GM21723 (cell line): ENCODE measurements around the gene ID1.
A peak's percentile ranks its signal among the peaks of the same experiment; 100 is the strongest.
"Not testable (repeated sequence)": the region's sequence is repeated elsewhere in the genome, so short reads cannot be mapped to it uniquely, and the experiment has no call there.

Source experiments
- ATAC-seq: cut with Tn5 transposase; IDR thresholded peaks from one replicate; pipeline ENCODE4 v1.9.1; 2021; ENCODE audit warnings: mild to moderate bottlenecking, moderate library complexity; ENCODE audit not compliant: unreplicated experiment

Gene ID1

DNA sequence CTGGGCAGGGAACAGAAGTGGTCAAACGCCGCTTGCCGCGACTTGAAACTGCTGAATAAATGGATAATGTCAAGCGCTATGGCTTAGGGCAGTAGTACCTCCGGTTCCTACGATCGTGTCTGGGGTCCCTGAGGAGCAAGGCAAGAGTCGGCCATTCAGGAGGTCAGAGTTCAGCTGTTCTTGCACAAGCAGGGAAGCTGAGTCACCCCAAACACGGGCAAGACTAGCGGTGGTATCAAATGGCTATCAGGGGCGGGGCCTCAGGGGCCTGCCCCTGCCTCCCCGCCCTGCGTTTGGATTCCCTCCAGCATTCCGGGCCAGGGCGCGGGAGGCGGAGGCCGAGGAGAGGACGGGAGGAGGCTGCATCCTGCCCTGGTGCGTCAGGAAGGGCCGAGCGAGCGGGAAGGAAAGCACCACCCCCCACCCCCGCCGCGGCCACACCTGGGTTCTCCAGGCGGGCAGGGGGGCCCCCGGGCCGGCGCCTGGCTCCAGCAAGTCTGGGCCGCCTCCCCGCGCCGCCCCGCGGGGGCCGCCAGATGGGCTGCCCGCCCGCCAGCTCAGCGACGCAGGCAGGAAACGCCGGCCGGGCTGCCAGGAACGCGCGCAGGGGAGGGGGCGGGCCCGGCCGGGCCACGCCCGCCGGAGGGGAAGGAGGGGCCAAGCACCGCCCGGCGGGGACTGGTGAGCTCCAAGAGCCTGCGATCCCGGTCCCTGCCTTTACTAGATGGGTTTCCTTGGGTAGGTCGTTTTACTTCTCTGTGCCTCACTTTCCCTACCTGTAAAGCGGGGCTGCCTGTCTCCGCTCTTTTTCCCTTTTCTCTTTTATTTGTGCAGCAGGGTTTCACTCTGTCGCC is 32.2 kb upstream of the ID1 start:
- ATAC-seq, result peak; percentile 86

DNA sequence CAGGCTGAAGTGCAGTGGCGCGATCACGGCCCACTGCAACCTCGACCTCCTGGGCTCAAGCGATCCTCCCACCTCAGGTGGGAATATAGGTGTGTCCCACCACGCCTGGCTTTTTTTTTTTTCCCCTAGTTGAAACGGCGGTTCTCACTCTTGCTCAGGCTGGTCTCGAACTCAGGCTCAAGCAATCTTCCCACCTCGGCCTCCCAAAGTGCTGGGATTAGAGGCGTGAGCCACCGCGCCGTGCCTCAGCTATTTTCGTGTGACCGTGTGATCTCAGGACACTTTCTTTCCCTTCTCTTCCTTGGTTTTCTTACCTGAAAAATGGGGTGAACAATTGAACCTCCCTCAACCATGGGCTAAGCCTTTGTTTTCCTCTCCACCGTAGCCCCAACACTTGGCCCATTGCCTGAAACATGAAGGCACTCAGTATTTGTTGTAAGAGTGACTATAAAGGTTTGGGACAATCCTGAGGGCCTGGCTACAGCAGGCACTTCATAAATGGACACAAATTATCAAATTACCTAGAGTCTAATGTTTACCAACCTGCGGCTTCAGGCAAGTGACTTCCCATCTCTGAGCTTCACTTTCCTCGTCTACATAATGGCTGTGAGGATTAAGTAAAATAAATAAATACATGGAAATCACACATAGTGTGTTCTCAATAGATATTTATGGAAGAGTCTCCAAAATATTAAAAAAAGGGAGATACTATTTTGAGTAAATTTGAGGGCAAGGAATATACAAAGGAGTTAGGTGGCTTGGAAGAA is 31.4 kb upstream of the ID1 start:
- ATAC-seq, result peak; percentile 10

DNA sequence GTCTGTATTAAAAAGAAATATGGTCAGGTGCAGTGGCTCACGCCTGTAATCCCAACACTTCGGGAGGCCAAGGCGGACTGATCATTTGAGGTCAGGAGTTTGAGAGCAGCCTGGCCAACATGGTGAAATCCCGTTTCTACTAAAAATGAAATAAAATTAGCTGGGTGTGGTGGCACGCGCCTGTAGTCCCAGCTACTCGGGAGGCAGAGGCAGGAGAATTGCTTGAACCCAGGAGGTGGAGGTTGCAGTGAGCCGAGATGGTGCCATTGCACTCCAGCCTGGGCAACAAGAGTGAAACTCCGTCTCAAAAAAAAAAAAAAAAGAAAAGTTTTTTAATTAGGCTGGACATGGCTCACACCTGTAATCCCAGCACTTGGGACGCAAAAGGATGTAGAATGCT is 30.1 kb upstream of the ID1 start:
- not testable (repeated sequence) for ATAC-seq

DNA sequence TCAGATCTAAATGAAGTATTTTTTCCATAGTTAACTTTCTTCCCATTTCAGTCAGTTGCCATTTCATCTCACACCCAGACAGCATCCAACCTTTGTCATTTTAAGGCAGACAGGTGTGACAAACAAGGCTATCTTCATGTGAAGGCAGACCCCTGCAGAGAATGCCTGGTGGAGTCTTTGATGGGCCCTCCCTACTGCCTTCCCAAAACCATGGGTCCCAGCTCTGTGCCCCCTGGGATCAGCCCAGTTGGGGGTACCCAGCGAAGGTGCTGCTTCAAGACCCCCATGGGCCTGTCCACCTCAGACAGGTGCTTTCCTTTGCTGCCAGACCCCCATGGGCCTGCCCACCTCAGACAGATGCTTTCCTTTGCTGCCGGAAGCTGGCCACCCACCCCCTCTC is 28.3 kb upstream of the ID1 start:
- no peak for ATAC-seq

DNA sequence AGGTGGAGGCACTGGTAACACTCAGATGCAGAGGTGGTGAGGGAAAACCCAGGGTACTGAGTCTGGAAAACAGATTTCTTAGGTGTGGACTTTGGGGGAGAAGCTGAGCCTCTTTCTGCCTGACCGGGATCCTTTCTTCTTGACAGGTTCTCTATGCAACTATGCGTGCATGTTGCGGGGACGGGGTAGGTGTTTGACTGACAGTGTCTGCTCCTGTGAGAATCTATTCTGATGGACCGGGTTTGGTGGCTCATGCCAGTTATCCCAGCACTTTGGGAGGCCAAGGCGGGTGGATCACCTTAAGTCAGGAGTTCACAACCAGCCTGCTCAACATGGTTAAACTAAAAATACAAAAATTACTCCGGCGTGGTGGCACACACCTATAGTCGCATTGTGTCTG is 27.9 kb upstream of the ID1 start:
- no peak for ATAC-seq

DNA sequence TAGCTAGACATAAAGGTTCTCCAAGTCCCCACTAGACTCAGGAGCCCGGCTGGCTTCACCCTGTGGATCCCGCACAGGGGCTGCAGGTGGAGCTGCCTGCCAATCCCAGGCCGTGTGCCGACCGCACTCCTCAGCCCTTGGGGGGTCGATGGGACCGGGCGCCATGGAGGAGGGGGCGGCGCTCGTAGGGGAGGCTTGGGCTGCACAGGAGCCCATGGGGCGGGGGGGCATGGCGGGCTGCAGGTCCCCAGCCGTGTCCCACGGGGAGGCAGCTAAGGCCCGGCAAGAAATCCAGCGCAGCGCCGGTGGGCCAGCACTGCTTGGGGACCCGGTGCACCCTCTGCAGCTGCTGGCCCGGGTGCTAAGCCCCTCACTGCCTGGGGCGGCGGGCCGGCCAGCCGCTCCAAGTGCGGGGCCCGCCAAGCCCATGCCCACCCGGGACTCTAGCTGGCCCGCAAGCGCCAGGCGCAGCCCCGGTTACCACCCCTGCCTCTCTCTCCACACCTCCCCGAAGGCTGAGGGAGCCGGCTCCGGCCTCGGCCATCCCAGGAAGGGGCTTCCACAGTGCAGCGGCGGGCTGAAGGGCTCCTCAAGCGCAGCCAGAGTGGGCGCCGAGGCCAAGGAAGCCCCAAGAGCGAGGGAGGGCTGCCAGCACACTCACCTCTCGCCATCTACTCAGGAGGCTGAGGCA is 26.5 kb upstream of the ID1 start:
- ATAC-seq, result no peak

DNA sequence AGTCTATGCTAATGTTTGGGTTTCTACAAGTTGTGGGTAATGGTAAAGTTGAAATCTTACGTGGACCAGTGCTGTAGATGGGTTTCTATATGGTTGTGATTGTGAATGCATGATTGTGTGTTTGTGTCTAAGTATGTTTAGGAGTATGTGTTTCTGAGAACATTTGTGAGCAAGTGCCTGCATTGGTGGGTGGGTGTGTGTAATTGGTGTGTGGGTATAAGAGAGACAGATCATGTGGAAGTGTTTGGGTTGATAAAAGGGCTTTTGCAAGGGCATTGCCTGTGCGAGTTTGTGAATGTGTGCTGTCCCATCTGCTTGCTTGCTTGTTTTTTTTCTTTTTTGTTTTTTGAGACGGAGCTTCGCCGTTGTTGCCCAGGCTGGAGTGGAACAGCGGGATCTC is 25.8 kb upstream of the ID1 start:
- ATAC-seq, result no peak

DNA sequence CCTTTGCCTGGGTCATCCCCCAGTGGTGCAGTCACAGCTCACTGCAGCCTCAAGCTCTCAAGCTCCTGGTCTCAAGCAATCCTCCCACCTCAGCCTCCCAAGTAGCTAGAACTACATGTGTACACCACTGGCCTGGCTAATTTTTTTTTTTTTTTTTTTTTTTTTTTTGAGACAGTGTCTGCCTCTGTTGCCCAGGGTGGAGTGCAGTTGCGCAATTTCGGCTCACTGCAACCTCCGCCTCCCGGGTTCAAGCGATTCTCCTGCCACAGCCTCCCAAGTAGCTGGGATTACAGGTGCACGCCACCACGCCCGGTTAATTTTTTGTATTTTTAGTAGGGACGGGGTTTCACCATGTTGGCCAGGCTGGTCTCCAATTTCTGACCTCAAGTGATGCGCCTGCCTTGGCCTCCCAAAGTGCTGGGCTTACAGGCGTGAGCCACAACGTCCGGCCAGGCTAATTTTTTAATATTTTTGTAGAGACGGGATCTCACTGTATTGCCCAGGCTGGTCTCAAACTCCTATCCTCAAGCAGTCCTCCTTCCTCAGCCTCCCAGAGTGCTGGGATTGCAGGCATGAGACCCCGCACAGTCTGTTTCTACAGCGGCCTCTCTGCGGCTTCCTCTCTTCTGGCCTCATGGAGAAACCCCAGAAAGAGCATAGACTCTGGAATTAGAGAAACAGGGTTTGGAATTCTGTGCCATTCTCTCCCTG is 25.0 kb upstream of the ID1 start:
- ATAC-seq, result not testable (repeated sequence)

DNA sequence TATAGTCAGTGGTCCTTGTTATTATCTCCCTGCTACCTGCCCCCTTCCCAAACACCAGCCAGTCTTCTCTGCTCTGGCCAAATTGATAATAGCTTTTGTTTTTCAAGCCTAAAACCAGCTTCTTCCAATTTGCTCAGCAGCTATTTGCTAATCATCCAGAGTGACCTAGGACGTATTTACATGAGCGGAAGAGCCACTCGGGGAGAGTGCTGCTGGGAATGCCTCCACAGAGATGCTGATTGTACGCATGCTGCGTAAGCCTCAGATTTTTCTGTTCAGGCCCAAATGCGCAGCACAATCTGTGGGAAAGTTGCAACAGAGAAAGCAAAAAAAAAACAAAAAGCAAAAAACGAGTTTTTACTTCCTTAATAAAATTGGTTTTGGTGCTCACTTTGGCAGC is 24.4 kb upstream of the ID1 start:
- ATAC-seq, result no peak

DNA sequence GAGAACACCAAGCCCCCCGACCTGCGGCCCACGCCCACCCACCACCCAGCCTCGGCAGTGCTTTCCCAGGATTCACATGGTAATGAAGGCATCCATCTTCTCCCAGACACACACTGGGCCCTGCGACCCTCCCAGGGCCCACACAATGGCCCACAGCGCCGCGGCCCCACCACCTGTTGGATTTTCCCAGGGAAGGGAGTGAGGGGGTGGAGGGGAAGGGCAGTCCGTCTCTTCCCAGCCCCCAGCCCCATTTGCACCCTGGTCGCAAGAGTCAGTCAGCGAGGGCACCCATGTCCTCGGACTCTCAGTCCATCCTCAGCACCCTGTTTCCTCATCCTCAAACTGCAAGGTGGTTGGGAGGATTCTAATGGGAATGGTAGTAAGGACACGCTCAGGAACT is 23.7 kb upstream of the ID1 start:
- no peak for ATAC-seq

DNA sequence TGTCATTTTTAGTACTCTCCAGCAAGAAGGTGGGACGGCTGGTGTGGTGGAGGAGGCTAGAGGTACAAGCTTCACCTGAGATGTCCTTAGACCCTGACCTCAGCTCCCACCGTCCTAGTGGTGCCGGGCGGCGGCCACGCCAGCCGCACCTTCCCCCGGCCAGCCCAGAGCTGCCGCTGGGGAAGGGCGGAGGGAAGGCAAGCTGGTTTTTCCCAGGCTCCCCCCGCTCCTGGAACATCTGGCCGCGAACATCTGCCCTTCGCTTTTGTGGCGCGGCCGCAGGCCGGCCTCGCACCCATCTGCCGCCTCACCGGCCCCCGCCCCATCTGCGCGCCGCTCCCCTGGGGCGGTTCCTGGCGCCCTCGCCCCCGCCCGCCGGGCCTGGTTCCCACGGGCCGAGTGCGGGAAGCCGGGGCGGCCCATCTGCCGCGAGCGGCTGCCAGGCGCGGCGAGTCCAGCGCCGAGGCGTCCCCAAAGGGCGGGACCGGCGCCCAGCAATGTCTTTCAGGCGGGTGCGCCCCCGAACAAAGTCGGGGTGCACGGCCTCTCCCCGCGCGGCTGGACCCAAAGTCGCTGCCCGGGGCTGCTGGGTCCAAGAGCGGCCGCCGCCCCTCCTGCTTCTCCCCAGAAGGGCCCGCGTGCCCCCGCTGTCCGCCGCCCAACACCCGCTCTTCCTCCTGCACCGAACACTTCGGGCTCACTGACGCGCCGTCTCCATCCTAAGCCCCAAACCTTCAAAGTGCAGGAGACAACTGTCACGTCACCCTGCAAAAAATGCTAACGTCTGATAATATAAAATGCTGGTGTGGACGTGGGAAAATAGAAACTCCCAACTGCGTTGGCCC is 17.3 kb upstream of the ID1 start:
- no peak for ATAC-seq

DNA sequence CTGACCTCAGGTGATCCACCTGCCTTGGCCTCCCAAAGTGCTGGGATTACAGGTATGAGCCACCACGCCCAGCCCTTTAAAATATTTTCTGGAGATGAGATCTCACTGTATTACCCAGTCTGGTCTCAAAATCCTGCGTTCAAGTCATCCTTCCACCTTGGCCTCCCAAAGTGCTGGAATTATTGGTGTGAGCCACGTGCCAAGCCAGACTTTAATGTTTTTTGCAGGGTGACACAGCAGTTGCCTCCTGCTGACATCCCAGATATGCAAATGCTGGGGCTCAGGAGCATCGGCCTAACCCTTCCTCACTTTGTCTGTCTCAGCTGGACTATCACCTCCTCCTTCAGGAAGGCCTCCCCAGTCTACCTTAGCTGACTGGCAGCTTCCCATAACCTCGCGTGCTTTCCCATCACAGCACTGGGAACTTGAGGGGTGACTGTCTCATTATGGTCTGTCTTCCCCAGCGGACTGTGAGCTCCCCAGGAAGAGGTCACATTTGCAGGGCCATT is 14.3 kb upstream of the ID1 start:
- no peak for ATAC-seq

DNA sequence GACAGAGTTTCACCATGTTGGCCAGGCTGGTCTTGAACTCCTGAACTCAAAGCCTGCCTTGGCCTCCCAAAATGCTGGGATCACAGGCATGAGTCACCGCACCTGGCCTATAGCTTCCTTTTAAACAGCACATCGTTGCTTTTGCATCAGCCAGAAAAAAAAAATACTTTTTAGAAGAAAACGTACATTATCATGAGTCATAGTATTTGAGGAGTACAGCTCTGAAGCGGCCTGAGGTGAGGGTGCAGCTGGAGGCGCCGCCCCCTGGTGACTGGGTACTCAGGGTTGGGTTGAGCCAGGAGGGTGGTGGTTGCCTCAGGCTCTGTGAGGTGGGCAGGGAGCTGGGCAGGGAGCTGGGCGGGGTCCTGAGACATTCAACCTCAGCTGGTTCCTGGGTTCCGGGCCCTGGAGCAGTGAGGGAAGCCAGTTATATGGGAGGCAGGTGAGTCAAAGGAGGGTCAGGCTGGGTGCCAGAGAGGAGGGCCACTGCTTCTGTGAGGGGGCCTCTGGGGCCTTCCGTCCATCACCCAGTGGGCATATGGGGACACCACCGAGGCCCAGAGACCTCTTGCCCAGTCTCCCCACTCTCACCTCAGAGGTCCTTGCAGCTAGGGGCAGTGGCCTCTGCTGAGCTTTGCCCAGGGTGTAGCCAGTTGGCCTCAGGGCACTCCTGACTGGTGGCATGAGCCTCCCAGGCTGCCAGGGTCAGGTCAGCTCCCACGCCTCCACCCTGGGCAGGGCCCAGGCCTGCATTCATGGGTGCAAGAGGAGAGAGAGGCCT is 11.7 kb upstream of the ID1 start:
- no peak for ATAC-seq

DNA sequence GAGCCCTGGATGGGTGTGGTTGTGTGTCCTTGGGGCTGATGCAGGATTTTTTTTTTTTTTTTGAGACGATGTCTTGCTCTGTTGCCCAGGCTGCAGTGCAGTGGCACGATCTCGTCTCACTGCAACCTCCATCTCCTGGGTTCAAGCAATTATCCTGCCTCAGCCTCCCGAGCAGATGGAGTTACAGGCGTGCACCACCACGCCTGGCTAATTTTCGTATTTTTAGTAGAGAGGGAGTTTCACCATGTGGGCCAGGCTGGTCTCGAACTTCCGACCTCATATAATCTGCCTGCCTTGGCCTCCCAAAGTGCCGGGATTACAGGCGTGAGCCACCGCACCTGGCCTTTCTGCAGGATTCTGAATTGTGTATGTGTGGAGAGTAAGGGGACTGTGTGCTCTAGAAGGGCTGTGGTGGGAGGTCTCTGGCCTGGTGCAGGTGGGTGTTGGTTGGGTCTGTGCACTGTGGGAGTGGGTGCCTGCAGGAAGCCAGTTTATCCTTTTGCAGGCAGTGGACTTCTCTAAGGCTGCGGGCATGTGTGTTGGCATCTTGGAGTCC is 11.0 kb upstream of the ID1 start:
- no peak for ATAC-seq

DNA sequence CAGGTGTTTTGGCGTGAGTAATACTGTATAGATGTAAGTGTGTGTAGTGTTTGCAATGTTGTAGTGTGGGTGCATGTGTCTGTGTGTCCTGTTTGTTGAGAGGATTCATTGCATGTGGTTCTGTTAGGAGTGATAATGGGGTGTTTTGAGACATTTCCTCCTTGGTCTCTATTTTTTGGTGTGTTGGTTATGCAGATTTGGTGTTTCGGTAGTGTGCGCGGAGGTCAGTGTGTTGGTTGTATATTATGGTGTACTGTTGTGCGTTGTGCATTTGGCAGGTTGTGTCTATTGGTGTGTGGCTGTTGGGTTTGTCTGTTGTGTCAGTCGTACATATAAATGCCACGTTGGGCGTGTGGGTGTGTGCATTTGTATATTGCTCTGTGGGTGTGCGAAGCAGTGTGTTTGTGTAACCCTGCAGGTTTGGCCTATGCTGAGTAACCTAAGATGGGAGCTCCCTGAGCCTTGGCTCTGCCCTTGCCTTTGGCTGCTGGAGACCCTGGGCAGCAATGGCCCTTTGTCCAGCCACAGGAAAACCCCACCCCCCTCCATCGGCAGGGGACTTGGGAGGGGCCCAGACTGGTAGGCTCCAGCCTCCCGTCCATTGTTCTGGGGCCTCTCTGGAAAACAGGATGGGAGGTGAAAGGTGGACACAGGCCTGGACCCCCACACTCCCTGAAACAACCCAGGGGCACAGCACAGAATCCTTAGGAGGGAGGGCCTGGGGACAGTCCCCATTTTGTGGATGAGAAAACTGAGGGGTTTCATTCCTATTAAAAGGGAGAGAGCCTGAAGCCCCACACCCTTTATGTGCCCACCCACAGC is 10.3 kb upstream of the ID1 start:
- ATAC-seq, result no peak

DNA sequence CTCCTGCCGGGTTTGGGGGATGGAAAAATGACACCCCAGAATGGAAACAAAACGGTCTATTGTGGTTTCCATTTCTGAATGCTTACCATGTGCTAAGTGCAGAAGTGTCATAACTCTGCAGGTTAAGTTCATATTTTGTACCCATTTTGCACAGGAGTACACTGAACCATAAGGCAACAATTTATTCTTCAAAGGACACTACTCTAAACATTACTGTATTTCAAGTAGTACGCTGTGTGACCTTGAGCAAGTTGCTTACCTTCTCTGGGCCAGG is 9.8 kb upstream of the ID1 start:
- ATAC-seq, result no peak

DNA sequence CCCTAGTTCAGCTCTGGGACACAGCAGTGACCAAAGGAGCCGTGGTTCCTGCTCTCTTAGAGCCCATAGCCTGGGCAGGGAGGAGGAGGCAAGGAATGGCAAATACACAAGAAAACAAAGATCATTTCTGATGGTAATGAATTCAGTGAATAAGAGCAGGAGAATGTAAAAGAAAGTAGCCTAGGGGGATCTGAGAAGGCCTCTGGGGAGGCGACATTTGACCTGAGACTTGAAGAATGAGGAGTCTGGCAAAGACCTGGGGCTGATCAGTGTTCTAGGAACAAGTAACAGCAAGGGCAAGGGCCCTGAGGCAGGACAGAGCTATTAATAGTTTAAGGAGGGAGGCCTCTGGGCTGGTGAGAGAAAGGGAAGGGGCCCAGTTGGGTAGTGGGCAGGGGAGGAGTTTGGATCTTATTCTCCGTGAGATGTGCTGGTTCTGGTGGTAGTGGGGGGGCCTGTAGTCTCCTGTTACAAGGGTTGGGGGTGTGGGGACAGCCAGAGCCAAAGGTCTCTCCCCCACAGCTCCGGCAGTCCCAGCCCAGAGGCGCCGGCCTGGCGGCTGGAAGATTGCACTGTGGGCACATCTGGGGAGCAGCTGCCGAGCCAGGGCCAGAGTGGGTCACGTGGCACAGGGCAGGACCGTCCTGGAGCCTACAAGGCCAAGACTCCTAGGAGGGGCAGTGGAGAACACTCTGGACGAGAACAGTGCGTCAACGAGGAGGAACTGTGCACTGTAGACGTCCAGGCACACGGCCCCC is 9.3 kb upstream of the ID1 start:
- ATAC-seq, result no peak

DNA sequence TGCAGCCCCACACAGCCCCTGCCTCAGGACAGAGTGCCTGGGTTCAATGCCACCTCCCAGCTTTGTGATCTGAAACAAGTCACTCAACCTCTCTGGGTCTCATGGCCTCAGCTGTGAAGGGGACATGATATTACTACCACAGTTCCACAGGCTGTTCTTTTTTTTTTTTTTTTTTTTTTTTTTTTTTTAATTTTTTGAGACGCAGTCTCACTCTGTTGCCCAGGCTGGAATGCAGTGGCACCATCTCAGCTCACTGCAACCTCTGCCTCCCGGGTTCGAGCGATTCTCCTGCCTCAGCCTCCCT is 8.7 kb upstream of the ID1 start:
- ATAC-seq, result not testable (repeated sequence)
